Measurements from ENCODE around the gene SPPL3.

The SPPL3 gene

GRCh38 chr12:120936197-120936596 lies 32.0 kb upstream of the SPPL3 start:
- Histone ChIP-seq H3K4me3 (ENCODE audit: low read depth, low read length) (no peak overlapping the region), H3K27ac (no peak overlapping the region), H3K36me3 (replicated peaks) (no peaks in the 10 kb centered on the region), H3K27me3 (replicated peaks) (no peaks in the 10 kb centered on the region)
- DNase-seq: no peak
- TF ChIP-seq CTCF (IDR thresholded peaks at IDR 0.05; ENCODE audit: low read depth, low read length, missing control alignments): no peak
- in situ Hi-C loops (cut with HindIII; ENCODE audit: low pct_ligation_motif_present, low sequenced_read_pairs): no loop called here

GRCh38 chr12:120933786-120934185 lies 29.6 kb upstream of the SPPL3 start:
- in situ Hi-C loops (cut with HindIII; ENCODE audit: low pct_ligation_motif_present, low sequenced_read_pairs): no loop called here
- no peaks in the 10 kb centered on the region for H3K27me3 ChIP-seq (replicated peaks)
- H3K36me3 ChIP-seq (replicated peaks): no peaks in the 10 kb centered on the region
- no peak overlapping the region for H3K27ac ChIP-seq
- no peak for DNase-seq
- no peak for TF ChIP-seq CTCF (IDR thresholded peaks at IDR 0.05; ENCODE audit: low read depth, low read length, missing control alignments)
- no peak overlapping the region for H3K4me3 ChIP-seq (ENCODE audit: low read depth, low read length)

- TF ChIP-seq CTCF (IDR thresholded peaks at IDR 0.05; ENCODE audit: low read depth, low read length, missing control alignments): no peak
- DNase-seq: no peak
- H3K36me3 ChIP-seq (replicated peaks): no peaks in the 10 kb centered on the region
- no peak overlapping the region for H3K27ac ChIP-seq
- in situ Hi-C loops (cut with HindIII; ENCODE audit: low pct_ligation_motif_present, low sequenced_read_pairs): no loop called here
- H3K4me3 ChIP-seq (ENCODE audit: low read depth, low read length): no peak overlapping the region
- H3K27me3 ChIP-seq (replicated peaks): no peaks in the 10 kb centered on the region
These were observed 28.9 kb upstream of the SPPL3 start for GRCh38 chr12:120932956-120933526.

- Histone ChIP-seq H3K27me3 (replicated peaks) (no peaks in the 10 kb centered on the region), H3K4me3 (ENCODE audit: low read depth, low read length) (no peak overlapping the region), H3K27ac (no peak overlapping the region), H3K36me3 (replicated peaks) (no peaks in the 10 kb centered on the region)
- no peak for TF ChIP-seq CTCF (IDR thresholded peaks at IDR 0.05; ENCODE audit: low read depth, low read length, missing control alignments)
- no peak for DNase-seq
- in situ Hi-C loops (cut with HindIII; ENCODE audit: low pct_ligation_motif_present, low sequenced_read_pairs): no loop called here
These were observed 27.9 kb upstream of the SPPL3 start for GRCh38 chr12:120932058-120932457.

GRCh38 chr12:120930032-120930431 lies 25.9 kb upstream of the SPPL3 start:
- TF ChIP-seq CTCF (IDR thresholded peaks at IDR 0.05; ENCODE audit: low read depth, low read length, missing control alignments): no peak
- no peak for DNase-seq
- in situ Hi-C loops (cut with HindIII; ENCODE audit: low pct_ligation_motif_present, low sequenced_read_pairs): no loop called here
- Histone ChIP-seq H3K27ac (no peak overlapping the region), H3K27me3 (replicated peaks) (no peaks in the 10 kb centered on the region), H3K36me3 (replicated peaks) (no peaks in the 10 kb centered on the region), H3K4me3 (ENCODE audit: low read depth, low read length) (no peak overlapping the region)
